Astrocyte of the cerebellum (primary cell): Measurements from ENCODE around the gene PGC.
"Not testable (repeated sequence)": the region's sequence is repeated elsewhere in the genome, so short reads cannot be mapped to it uniquely, and the experiment has no call there.

Experiments used
- DNase-seq: peaks from one replicate; pipeline ENCODE4 v3.0.0-alpha.2; 2011; ENCODE audit warnings: low read depth
- H3K4me3 ChIP-seq: 2 replicates; pipeline ENCODE4 v1.5.1; 2011; ENCODE audit warnings: mild to moderate bottlenecking, low read depth, low read length, moderate library complexity
- CTCF ChIP-seq: IDR thresholded peaks from 2 replicates; pipeline ENCODE4 v1.5.1; 2012; ENCODE audit warnings: low read length, low read depth, moderate library complexity, mild to moderate bottlenecking; ENCODE audit errors: missing control alignments
- in situ Hi-C: cut with HindIII; loops from 2 replicates; pipeline ENCODE4 v1.10.0; 2017; ENCODE audit warnings: low sequenced_read_pairs

PGC gene

GRCh38 chr6:41768545-41769308 is 21.5 kb upstream of the PGC start:
- H3K4me3 ChIP-seq: no peak overlapping the region
- DNase-seq: no peak
- no peak for TF ChIP-seq CTCF
- in situ Hi-C loops: no loop called here

GRCh38 chr6:41767112-41767833 is 20.1 kb upstream of the PGC start:
- no peak for DNase-seq
- in situ Hi-C loops: no loop called here

GRCh38 chr6:41766043-41766664 is 19.0 kb upstream of the PGC start:
- in situ Hi-C loops, DNase-seq, H3K4me3 ChIP-seq: not testable (repeated sequence)

More at GRCh38 chr6:41767112-41767833, 20.1 kb upstream of the PGC start:
- no peak overlapping the region for H3K4me3 ChIP-seq
- no peak for TF ChIP-seq CTCF

GRCh38 chr6:41763470-41763869 is 16.3 kb upstream of the PGC start:
- in situ Hi-C loops: no loop called here
- no peak for TF ChIP-seq CTCF
- no peak overlapping the region for H3K4me3 ChIP-seq
- no peak for DNase-seq

GRCh38 chr6:41759905-41760579 is 12.8 kb upstream of the PGC start:
- H3K4me3 ChIP-seq: no peak overlapping the region
- no peak for DNase-seq
- TF ChIP-seq CTCF: no peak
- in situ Hi-C loops: no loop called here

- H3K4me3 ChIP-seq: no peak overlapping the region
- TF ChIP-seq CTCF: no peak
- DNase-seq: no peak
- in situ Hi-C loops: no loop called here
Measured at GRCh38 chr6:41759106-41759904, 12.1 kb upstream of the PGC start.
